HG03066 (cell line): ENCODE data around the gene MECR.

ENCODE experiments used
- ATAC-seq: cut with Tn5 transposase; IDR thresholded peaks from one replicate; pipeline ENCODE4 v1.9.1; 2021; ENCODE audit warnings: low read depth; ENCODE audit not compliant: unreplicated experiment

Gene MECR, protein sequence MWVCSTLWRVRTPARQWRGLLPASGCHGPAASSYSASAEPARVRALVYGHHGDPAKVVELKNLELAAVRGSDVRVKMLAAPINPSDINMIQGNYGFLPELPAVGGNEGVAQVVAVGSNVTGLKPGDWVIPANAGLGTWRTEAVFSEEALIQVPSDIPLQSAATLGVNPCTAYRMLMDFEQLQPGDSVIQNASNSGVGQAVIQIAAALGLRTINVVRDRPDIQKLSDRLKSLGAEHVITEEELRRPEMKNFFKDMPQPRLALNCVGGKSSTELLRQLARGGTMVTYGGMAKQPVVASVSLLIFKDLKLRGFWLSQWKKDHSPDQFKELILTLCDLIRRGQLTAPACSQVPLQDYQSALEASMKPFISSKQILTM

DNA sequence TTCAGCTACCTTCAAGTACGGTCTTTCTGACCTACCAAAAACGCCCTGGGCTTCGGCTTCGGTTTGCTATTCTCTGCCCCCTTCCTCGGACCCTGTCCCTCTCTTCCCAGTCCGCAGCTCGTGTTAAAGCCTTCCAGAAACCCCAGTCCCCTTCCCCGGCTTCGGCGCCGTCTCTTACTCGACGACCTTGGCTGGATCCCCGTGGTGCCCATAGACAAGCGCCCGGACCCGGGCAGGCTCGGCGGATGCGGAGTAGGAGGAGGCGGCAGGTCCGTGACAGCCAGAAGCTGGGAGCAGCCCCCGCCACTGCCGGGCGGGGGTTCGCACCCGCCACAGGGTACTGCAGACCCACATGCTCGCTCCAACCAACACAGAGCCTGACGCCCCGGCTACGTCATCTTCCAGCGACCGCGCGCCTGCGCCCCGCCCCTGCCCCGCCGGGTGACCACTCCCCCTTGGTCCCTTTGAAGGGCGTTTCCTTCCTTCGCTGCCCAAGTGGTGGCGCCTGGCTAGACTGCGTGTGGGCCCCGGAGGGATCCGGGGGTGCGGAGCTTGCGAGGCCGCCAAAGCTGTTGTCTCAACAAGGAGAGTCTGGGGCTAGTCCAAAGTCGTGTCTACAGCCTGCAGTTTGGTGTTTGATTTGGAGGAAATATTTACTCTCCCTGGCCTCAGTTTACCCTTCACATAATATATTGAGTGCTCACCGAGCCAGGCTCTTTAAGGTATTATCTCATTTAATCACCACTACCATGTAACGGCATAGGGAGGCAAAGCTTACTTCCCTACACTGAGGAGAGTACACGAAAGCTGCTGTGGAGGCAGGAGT is at the start of gene MECR:
Gene MECR, minus strand, starts transcription at position 382 of the 826 bp plus-strand sequence. Its CDS starts 28 bp downstream, at position 354.
- ATAC-seq: peak; percentile 95

DNA sequence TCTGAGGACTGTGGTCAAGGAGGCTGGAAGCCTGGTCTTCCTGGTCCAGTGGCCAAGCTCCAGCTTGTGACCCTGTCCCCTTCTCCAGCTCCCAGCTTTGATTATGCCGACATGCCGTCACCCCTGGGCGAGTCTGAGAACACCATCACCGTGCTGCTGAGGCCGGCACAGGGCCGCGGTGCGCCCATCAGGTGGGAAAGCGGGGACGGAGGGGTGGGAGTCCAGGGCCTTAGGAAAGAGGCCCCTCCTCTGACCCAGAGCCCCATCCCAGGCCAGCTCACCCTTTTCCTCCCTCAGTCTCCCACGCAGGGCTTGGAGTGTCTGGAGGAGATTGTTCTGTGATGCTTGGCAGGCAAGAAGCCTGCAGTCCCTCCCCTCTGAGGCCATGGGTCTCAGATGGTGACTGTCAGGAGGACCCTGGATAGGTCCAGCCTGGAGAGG is 49.2 kb upstream of the MECR start:
- ATAC-seq: no peak

DNA sequence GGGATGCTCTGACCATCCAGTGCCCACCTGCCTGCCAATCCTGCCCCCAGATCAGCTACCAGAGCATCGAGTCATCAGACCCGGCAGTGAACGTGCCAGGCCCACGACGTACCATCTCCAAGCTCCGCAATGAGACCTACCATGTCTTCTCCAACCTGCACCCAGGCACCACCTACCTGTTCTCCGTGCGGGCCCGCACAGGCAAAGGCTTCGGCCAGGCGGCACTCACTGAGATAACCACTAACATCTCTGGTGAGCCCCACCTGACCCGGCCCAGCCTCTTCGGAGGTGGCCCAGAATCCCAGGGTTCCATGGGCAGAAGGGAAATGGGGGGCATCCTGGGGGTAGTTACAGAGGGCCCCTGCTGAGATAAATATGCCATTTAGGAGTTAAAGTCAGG is 48.7 kb upstream of the MECR start:
- ATAC-seq: no peak

DNA sequence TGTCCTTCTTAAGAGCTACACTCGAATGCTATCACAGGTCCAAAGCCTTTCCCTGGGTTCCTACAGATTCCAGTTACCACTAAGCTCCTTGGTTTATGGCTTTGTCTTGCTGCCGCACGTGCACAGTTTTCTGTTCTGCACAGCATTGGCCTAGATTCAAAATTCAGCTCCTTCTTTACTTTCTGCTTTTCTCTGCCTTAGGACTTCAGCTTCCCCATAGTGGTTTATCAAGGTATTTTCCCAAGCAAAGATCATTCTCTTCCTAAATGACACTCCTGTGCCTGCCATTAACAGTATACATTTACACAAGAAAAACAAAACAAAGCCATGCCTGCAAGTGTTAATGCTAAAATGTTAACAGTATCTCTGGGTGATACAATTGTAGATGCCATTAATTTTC is 47.4 kb upstream of the MECR start:
- ATAC-seq: no peak

DNA sequence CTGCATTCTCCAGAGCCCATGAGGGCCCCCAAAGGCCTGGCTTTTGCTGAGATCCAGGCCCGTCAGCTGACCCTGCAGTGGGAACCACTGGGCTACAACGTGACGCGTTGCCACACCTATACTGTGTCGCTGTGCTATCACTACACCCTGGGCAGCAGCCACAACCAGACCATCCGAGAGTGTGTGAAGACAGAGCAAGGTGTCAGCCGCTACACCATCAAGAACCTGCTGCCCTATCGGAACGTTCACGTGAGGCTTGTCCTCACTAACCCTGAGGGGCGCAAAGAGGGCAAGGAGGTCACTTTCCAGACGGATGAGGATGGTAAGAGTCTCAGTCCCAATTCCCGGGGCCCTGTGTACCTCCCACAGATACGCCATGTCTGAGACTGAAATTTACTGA is 44.7 kb upstream of the MECR start:
- no peak for ATAC-seq

DNA sequence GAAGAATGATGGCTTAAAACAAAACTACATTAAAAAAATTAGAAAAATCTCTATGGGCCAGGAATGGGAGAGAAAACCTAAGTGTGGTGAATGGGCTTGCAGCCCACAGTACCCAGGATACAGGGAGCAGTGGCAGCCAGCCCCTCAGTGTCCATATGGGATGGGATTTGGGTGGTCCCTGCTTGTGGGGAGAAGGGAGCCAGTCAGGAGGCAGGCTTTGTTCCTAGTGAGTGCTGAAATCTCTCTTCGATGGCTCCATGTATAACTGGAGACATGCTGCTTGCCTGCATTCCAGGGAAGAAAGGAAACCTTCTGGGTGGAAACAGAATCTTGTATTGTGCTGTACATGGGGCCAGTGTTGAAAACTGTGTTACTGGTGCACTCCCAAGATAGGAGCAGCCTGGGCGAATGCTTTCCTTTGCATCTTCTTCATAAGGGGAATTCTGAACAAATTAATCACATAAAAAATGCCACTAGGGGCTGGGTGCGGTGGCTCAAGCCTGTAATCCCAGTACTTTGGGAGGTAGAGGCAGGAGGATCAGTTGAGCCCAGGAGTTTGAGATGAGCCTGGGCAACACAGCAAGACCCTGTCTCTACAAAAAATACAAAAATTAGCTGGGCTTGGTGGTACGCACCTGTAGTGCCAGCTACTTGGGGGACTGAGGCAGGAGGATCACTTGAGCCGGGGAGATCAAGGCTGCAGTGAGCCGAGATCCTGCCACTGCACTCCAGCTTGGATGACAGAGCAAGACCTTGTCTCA is 41.6 kb upstream of the MECR start:
- ATAC-seq: no peak

DNA sequence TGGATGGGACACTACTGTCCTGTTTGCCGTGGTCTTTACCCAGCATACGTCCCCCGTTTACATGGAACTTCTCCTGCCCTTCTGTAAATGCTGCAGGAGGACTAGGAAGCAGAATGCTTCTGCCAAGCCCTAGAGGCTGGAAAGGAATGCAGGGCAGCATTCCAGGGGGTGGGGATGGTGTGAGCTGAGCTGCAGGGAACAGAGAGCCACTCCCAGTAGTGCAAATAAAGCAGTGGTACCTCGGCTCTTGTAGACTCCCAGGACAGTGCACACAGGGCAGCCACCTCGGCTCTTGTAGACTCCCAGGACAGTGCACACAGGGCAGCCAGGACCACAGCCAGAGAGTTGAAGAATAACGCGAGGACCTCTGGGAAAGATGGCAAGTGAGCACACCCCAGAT is 41.0 kb upstream of the MECR start:
- no peak for ATAC-seq

DNA sequence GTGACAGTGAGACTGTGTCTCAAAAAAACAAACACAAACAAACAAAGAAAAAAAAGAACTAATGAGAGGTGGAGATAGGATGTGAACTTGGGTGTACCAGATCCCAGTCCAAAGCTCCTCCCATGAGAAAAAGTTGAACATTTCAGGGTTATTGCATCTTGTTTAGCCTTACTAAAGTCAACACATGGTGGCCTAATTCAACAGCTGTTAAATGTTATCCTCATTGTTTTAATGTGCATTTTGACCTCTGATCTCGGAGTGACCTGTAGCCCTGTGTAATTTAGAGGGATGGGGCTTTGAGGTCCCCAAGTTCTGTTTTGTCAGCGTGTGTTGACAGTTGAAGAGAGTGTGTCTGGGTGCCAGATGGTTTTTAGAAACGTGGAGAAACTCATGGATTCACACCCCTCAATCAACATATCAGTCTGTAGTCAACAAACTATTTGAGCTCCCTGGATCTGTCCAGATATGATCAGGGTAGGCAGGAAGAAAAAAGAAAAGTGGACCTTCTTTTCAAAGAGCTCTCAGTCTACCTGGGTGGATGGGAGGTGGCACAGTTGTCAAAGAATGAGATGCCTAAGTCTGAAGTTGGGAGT is 40.3 kb upstream of the MECR start:
- no peak for ATAC-seq

DNA sequence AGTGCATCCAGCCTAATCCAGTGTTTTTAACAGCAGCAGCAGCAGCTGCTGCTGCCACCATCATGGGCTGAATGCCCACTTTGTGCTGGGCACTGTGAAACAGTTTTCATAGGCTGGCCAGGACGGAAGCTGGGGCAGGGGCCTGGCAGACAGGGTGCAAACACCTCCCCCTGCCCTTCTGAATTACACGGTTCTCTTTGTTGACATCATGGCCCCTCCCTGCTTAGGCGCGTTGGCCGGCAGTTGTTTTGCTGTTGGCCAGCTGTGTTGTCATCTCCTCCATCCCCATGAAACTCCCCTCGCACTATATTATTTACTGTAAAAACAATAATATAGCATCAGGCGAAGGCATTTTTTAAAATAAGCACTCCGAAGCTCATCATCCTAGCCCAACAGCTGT is 38.6 kb upstream of the MECR start:
- ATAC-seq: no peak

DNA sequence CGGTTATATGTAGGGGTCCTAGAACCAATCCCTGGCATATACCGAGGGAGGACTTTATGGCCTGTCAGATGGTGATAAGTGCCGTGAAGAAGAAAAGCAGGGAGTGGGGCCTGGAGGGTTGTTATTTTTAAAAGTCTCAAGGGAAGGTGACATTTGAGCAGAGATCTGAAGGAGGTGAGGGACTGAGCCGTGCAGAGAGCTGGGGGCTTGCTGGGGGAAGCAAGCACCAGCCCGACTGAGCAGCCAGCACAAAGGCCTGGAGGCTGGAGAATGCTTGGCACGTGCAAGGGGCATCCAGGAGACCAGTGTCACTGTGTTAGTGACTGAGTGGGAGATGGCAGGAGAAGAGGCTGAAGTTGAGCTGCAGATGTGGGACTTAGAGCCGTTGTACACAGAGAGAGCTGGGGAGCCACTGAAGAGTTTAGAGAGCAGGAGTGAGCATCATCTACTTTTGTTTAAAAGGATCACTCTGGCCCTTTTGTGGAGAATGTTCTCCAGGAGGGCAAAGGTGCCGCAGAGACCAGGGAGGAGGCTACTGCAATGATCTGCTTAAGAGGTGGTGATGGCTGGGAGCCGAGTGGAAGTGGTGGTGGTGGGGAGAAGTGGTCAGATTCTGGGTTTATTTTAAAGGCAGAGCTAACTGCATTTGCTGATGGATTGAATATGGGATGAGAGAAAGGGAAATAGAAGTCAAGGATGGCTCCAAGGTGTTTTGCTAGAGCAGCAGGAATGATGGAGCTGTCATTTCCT is 36.8 kb upstream of the MECR start:
- ATAC-seq: no peak

DNA sequence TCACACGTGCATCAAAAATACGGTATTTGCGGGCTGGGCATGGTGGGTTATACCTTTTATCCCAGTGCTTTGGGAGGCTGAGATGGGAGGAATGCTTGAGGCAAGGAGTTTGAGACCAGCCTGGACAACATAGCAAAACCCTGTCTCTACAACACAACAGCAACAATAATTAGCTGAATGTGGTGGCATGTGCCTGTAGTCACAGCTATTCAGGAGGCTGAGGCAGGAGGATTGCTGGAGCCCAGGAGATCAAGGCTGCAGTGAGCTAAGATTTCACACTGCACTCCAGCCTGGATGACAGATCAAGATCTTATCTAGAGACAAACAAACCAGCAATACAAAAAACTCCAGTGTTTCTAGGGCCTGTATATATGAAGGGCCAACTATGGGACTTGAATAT is 36.2 kb upstream of the MECR start:
- ATAC-seq: no peak

DNA sequence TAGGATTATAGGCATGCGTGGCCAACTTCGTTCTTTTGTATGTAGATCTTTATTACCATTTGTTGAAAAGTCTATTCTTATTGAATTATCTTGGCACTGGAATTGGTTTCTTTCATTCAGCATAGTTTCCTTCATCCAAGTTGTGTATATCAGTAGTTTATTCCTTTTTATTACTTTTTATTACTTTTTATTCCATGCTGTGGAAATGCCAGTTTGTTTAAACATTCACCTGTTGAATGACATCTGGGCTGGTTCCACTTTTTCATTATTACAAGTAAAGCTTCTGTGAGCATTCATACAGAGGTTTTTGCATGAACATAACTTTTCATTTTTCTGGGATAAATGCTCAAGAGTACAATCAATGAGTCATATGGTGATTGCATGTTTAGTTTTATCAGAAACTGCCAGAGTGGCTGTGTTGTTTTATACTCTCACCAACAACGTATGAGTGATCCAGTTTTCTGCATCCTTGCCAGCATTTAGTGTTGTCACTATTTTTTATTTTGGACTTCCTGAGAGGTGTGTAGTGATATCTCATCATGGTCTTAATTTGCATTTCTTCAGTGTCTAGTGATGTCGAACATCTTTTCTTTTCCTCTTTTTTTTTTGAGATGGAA is 34.1 kb upstream of the MECR start:
- ATAC-seq: no peak

DNA sequence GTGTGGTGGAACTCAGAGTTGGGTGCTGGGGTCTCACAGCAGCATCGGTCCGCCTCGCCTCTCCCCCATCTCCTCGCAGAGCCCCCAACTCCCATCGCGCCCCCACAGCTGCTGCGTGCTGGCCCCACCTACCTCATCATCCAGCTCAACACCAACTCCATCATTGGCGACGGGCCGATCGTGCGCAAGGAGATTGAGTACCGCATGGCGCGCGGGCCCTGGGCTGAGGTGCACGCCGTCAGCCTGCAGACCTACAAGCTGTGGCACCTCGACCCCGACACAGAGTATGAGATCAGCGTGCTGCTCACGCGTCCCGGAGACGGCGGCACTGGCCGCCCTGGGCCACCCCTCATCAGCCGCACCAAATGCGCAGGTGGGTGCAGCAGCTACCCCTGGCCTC is 29.8 kb upstream of the MECR start:
- ATAC-seq: no peak

DNA sequence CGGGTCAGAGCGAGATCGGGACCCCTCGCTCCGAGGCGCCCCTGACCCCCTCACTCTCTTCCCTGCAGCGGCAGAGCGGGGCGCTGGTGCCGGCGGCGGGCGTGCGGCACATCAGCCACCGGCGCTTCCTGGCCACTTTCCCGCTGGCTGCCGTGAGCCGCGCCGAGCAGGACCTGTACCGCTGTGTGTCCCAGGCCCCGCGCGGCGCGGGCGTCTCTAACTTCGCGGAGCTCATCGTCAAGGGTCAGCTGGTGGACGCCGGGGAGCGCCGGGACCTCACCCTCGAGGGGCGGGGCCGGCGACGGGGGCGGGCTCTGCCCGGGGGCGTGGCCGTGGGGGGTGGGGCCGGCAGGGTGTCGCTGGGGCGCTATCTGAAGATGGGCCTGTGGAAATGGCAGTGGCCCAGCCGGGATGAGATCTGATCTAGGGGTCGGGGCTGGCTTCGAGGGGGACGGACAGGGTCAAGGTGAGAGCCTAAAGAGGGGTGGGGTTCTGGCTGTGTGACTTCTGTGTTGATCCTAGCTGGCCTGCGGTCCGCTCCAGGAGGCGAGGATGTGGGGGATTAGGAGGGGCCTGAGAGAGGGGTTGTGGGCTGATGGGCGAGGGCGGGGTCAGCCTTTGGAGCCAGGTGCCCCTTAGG is 29.2 kb upstream of the MECR start:
- no peak for ATAC-seq

DNA sequence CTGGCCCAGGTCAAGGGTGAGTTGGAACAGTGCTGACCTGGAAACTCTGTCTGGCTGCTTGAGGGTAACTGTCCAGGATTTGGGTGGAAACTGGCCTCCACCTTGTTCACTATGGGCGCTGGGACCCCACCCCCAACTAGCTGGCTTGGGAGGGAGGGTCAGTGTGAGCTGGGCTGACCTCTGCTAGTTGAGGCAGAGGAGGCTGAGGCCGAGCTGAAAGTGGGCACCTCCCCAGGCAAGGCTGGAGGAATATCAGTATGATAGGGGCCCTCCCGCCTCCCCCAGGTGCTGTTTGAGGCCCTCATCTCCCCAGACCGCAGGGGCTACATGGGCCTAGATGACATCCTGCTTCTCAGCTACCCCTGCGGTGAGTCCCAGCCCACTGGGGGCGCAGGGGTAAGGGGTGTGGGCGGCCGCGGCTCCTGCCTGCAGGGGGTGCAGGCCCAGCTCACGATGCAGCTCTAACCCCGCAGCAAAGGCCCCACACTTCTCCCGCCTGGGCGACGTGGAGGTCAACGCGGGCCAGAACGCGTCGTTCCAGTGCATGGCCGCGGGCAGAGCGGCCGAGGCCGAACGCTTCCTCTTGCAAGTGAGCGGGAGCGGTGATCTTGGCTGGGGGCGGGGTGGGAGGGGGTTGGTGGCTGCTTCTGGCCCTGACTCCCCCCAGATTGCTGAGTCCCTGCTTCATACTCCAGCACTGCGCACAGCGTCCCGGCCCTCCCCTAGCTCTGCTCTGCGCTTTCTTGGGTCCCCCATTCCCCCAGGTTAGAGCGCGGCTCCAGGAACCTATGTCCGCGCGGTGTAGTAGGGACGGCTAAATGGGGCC is 28.5 kb upstream of the MECR start:
- ATAC-seq: no peak

DNA sequence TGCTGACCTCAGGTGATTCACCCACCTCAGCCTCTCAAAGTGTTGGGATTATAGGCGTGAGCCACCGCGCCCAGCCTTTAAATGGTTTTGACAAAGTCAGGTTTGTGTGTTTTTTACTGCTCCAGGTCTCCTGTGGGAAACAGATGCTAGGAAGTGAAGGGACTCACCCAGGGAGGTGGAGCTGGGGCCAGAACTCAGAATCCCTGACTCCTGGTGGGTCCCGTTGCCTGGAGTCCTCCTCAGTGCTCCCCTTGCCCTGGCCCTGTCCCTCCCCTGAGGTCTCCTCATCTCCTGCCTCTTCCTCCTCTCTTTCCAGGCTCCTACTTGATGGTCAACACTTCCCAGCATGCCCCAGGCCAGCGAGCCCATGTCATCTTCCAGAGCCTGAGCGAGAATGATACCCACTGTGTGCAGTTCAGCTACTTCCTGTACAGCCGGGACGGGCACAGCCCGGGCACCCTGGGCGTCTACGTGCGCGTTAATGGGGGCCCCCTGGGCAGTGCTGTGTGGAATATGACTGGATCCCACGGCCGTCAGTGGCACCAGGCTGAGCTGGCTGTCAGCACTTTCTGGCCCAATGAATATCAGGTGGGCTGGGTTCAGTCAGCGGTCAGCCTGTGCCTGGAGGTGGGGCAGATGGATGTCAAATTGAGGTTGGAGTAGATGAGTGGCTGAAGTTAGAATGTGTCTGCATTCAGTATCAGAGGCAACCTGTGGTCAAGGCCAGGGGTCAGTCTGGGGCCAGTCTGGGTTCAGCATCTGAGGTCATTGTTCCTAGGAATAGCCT is 27.6 kb upstream of the MECR start:
- no peak for ATAC-seq

DNA sequence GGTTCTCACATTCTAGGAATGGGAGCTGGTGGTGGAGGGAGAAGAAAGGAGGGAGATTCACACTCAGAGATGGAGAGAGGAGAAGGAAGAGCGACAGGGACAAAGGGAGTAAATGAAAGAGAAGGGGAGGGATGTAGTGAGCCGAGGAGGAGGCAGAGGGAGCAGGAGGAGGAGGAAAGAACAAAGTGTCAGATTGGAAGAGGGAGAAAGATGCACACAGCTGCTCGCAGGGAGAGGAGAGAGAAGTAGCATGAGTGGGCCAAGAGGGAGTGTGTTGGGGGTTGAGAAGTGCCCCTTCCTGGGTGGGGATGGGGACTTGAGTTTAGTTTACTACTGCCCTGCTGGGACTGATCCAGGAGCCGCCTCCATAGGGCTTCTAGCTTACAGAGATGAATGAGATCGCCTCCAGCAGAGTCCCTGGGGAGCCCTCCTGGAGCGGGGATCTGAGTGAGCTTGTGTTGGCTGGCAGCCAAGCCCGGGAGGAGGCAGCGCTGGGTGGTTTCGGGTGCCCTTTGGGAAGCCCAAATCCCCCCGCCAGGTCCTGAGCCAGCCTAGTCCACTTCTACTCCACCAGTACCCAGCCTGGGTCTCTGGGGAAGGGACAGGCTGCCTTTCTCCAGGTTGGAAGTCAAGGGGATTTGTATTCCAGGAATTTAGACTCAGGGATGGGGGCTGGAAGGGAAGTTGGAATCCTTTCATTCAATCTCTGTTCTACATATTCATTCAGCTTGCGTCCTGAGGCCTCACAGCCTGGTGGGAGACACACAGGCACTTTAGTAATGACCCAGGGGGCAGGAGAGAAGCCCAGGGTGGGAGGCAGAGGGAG is 26.5 kb upstream of the MECR start:
- no peak for ATAC-seq
